ENCODE measurements around the gene TTL.
"Not testable (repeated sequence)": the region's sequence is repeated elsewhere in the genome, so short reads cannot be mapped to it uniquely, and the experiment has no call there.

DNA sequence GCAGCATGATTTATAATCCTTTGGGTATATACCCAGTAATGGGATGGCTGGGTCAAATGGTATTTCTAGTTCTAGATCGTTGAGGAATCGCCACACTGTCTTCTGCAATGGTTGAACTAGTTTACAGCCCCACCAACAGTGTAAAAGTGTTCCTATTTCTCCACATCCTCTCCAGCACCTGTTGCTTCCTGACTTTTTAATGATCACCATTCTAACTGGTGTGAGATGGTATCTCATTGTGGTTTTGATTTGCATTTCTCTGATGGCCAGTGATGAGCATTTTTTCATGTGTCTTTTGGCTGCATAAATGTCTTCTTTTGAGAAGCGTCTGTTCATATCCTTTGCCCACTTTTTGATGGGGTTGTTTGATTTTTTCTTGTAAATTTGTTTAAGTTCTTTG, 42.3 kb downstream of the TTL start:
- TF ChIP-seq, protein P1, sequence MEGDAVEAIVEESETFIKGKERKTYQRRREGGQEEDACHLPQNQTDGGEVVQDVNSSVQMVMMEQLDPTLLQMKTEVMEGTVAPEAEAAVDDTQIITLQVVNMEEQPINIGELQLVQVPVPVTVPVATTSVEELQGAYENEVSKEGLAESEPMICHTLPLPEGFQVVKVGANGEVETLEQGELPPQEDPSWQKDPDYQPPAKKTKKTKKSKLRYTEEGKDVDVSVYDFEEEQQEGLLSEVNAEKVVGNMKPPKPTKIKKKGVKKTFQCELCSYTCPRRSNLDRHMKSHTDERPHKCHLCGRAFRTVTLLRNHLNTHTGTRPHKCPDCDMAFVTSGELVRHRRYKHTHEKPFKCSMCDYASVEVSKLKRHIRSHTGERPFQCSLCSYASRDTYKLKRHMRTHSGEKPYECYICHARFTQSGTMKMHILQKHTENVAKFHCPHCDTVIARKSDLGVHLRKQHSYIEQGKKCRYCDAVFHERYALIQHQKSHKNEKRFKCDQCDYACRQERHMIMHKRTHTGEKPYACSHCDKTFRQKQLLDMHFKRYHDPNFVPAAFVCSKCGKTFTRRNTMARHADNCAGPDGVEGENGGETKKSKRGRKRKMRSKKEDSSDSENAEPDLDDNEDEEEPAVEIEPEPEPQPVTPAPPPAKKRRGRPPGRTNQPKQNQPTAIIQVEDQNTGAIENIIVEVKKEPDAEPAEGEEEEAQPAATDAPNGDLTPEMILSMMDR (IDR thresholded peaks at IDR 0.05), result not testable (repeated sequence)
- TF ChIP-seq POLR2A (IDR thresholded peaks at IDR 0.05), result not testable (repeated sequence)
